HuH-7.5 (cell line): ENCODE results near the gene LNPEP.

Experiments used
- DNase-seq: peaks from one replicate; pipeline ENCODE4 v3.0.0; 2011; ENCODE audit warnings: low spot score

LNPEP gene

GRCh38 chr5:96935559-96936430 lies at the start of gene LNPEP:
TSS of gene LNPEP (plus strand) at chr5:96936080. CDS start at chr5:96936156, 76 bp downstream.
- peak; percentile 75 for DNase-seq

- no peak for DNase-seq
Observed at GRCh38 chr5:96893342-96893741, 42.5 kb upstream of the LNPEP start.

DNA sequence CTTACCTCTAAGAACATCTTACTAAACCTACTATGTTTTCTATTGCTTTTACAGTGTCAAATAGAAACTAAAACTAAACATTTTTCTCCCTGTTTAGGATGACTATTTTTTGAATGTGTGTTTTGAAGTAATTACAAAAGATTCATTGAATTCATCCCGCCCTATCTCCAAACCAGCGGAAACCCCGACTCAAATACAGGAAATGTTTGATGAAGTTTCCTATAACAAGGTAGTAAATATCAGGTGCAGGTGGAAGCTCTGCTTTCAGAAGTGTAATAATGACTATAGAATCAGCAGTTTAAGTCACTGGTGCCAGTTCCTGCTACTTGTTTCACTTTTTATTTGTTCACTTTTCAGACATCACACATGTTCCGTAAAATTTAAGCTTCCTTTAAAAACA lies 39.6 kb upstream of the LNPEP start:
- DNase-seq = no peak

- no peak for DNase-seq
Observed at GRCh38 chr5:96896806-96897205, 39.1 kb upstream of the LNPEP start.

DNA sequence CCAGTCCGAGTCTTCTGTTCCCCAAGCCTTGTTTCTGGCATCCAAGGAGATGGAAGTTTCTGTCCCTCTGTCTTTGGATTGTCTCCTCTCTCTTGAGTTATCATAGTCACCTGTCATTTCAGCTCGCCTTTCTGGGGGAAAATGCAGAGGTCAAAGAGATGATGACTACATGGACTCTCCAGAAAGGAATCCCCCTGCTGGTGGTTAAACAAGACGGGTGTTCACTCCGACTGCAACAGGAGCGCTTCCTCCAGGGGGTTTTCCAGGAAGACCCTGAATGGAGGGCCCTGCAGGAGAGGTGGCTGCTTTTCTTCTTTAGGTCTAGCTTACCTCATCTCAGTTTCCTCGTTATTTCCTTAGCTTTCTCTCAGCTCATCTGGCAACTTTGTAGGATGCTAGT lies 34.5 kb upstream of the LNPEP start:
- no peak for DNase-seq

GRCh38 chr5:96901841-96902240 lies 34.0 kb upstream of the LNPEP start:
- DNase-seq = no peak

- DNase-seq = no peak
Observed at GRCh38 chr5:96902876-96903275, 33.0 kb upstream of the LNPEP start.

- DNase-seq = no peak
Observed at GRCh38 chr5:96903300-96903699, 32.6 kb upstream of the LNPEP start.

GRCh38 chr5:96904054-96904931 lies 31.6 kb upstream of the LNPEP start:
- no peak for DNase-seq

DNA sequence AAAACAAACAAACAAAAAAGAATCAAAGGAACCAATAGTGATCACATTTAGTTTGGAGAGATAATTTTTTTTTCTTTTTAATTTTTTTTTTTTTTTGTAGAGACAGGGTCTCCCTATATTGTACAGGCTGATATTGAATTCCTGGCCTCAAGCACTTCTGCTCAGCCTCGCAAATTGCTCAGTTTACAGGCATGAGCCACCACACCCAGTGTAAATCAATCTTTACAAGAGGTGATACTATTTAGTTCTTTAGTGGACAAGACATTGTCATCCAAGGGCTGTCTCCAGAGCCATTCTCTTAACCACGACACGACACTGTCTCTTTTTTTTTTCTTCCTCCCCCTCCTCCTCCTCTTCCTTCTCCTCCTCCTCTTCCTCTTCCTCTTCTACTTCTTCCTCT lies 30.0 kb upstream of the LNPEP start:
- DNase-seq = no peak

- DNase-seq = no peak
Observed at GRCh38 chr5:96909003-96909402, 26.9 kb upstream of the LNPEP start.

DNA sequence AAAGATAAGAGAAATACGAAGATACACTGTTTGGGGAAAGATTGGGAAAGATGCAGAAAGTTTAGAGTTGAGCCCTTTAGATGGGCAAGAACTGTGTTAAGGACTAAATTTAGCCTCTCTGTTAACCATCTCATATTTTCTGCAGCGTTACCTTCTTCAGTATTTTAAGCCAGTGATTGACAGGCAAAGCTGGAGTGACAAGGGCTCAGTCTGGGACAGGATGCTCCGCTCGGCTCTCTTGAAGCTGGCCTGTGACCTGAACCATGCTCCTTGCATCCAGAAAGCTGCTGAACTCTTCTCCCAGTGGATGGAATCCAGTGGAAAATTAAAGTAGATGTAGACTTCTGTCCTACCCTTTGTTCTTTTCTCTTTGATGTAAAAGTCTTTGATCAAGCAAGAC lies 26.4 kb upstream of the LNPEP start:
- no peak for DNase-seq

- no peak for DNase-seq
Observed at GRCh38 chr5:96911139-96911538, 24.7 kb upstream of the LNPEP start.

GRCh38 chr5:96913233-96913632 lies 22.6 kb upstream of the LNPEP start:
- no peak for DNase-seq

GRCh38 chr5:96919754-96920197 lies 16.1 kb upstream of the LNPEP start:
- no peak for DNase-seq

DNA sequence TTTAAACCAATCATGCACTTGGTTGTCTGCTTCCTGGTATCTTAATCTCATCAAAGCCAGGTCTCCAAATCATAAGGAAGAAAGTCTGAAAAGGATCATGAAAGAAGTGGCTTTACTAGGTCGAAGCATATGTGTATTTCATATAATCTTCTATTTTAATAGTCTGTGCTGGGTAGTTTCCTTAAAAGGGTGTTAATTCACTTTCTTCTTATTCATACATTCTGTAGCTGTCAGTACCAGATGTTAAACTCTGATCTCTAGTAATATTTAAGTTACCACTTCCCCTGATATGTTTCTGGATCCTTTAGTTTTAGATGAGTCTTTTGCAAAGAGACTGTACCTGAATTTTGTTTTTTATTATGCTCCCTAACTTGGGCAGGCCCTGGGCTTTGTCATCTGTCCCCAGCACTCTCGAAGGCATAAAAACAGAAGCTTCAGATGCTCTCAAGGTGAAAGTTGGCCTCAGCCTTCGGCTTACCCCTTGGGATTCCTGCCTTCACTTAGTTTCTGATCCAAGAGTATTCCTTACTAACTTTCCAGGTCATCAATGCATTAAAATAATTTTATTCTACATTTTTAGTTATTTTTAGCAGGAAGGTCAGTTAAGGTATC lies 15.0 kb upstream of the LNPEP start:
- no peak for DNase-seq

GRCh38 chr5:96922499-96923244 lies 13.2 kb upstream of the LNPEP start:
- no peak for DNase-seq

DNA sequence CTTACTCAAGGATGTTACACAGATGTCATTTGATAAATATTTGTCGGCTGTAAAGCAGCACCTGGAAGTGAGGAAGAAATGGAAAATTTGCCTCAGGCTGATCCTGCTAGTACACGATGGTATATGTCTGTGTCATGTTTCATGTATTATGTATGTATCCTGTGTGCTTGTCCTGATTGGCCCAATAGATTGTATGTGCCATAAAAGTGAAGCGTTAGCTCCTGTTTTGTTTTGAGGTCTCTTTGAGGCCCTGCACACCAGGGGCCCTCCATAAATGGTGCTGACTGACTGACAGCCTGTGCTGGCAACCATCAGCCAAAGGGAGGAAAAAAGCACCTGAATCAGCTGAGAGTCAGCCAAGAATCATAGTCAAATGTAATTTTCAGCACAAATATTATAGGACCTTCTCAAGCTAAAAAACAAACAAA lies 11.8 kb upstream of the LNPEP start:
- no peak for DNase-seq

GRCh38 chr5:96926276-96926675 lies 9.6 kb upstream of the LNPEP start:
- no peak for DNase-seq

DNA sequence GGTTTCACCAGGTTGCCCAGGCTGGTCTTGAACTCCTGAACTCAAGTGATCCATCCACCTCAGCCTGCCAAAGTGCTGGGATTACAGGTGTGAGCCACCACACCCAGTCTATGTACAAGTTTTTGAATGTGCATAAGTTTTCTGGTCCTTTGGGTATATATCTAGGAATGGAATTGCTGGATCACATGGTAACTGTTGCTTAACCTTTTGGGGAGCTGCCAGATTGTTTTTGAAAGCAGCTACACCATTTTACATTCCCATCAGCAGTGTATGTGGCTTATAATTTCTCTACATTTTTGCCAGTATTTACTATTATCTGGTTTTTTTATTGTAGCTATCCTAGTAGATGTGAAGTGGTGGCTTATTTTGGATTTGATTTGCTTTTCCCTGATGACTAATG lies 8.9 kb upstream of the LNPEP start:
- no peak for DNase-seq

- DNase-seq = no peak
Observed at GRCh38 chr5:96928931-96929708, 6.8 kb upstream of the LNPEP start.
